DLD1 (cell line): Measurements from ENCODE around the gene RADIL.

Experiments
- in situ Hi-C: cut with HindIII; loops from 2 replicates; pipeline ENCODE4 v1.10.0; 2017; ENCODE audit warnings: low sequenced_read_pairs

RADIL gene

GRCh38 chr7:4763091-4763793 is 120.3 kb downstream of the RADIL start:
- in situ Hi-C loops, result no loop called here

GRCh38 chr7:4762121-4763055 is 121.1 kb downstream of the RADIL start:
- in situ Hi-C loops, result no loop called here

- in situ Hi-C loops, result no loop called here
These were observed 122.6 kb downstream of the RADIL start for GRCh38 chr7:4760952-4761351.

GRCh38 chr7:4759211-4759610 is 124.3 kb downstream of the RADIL start:
- in situ Hi-C loops, result no loop called here

DNA sequence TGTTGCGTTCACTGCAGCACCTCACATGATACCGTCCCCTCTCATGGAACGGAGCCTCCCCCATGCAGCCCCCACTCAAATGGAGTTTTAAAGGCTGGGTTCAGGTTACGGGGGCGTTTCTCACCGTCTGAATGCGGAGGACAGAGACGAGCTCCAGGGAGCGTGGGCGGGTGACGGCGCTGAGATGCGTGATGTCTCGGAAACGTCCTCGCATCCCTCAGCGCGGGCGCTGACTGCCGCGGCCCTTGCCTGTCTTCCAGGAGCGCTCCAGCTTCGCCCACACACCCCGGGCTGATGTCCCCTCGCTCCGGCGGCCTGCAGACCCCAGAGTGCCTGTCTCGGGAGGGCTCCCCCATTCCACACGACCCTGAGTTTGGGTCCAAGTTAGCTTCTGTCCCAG is 124.7 kb downstream of the RADIL start:
- in situ Hi-C loops, result no loop called here

DNA sequence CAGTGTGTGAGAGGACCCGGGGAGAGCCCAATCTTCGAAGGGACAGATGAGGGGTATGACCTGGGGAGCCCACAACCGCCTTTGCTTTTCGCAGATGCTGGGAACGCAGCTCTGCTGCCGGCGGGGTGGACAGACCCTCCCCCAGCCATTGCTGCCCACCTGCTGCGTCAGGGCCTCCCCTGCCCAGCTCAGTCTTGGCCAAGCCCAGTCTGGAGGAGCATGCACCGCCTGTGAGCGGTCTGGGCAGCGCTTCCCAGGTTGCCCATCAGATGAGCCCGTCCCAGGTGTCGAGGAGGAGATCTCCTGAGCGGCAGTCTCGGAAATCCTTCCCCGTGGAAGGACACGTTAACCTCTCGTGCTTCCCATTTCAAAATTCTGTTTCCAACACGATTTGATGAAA is 125.4 kb downstream of the RADIL start:
- in situ Hi-C loops, result no loop called here

GRCh38 chr7:4755045-4755444 is 128.5 kb downstream of the RADIL start:
- in situ Hi-C loops, result no loop called here

DNA sequence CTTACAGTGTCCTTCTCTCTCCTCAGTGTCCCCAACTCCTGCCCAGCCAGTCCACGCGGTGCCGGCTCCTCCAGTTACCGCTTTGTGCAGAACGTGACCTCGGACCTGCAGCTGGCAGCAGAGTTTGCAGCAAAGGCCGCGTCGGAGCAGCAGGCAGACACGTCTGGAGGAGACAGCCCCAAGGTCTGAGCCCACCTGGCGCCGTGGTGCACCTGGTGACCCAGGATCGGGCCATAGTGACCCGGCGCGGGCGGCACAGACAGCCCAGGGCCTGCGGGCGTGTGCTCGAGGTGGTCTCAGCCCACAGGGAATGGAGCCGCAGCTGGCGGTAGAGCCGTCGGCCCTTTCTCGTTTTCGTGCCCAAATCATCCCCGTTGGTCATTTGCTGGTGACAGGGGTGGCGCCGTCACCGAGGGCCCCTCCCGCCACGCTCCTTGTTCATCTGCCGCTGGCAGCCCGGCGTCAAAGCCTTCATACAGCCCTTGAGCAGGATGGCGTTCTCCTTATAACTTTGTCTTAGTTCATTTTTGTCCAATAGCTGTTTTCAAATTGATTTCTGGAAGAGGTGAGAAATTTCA is 129.0 kb downstream of the RADIL start:
- in situ Hi-C loops, result no loop called here

GRCh38 chr7:4753598-4754432 is 129.7 kb downstream of the RADIL start:
- in situ Hi-C loops, result no loop called here

GRCh38 chr7:4751398-4751947 is 132.0 kb downstream of the RADIL start:
- in situ Hi-C loops, result no loop called here

DNA sequence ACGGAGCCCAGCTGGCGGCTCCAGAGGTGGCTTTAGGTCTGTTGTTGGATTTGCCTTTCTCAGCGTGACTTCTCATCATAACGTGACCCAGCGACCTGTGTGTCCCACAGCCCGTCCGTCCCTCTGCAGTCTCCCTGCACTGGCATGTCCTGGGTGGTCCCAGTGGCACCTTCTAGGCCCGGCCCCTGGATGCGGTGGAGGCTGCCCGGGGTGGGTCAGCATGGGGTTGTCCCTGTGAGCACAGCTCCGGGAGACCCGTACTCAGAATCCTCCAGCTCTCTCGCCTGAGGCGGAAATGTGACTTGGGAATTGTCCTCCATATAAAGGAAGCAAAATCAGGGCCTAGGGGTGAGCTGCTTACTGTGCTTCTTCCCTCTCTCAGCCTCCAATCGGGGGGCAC is 133.7 kb downstream of the RADIL start:
- in situ Hi-C loops, result no loop called here

GRCh38 chr7:4749363-4749762 is 134.2 kb downstream of the RADIL start:
- in situ Hi-C loops, result no loop called here
